ENCODE results near the gene GNAZ. TPM values are rescaled to one million over a fixed set of nuclear protein-coding genes. Genes with fewer than 3 reads are reported as not detected.

The GNAZ gene
- total RNA-seq, 5 donors from 2014 or later (not counting 1 experiment from before 2014, with no cell fraction given) = 0.70 to 1.4 (median 1.3) TPM

DNA sequence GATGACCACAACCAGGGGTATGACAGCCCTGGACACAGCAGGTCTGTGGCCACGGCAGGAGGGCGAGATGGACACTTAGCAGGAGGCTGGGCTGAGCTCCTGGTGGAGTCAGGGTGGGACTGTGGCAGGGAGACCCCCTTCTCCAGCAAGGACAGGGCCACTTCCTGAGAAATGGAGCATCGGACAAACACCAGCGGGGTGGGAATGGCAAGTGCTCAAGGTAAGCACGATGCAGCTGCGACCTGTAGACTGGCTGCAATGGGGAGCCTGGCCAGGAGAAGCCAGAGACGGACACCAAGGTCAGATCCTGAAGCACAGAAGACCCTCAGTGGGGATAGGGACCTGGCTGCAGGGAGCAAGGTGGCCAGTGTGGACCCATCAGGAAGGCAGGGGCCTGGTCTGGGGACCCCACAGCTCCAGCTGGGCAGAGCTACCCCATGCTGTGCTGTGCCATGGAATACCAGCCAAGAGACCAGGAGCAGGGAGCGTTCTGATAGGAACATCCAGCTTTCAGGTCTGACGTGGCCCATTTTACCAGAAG, 42.2 kb downstream of the GNAZ start:
- Mint-ChIP-seq H3K4me3 (no peak overlapping the region), H3K27ac (no peak overlapping the region), H3K9me3 (no peaks in the 10 kb centered on the region), H3K27me3 (no peaks in the 10 kb centered on the region), H3K4me1 (no peaks in the 10 kb centered on the region), H3K36me3 (no peaks in the 10 kb centered on the region)
- no peaks in the 10 kb centered on the region for H3K36me3 ChIP-seq (ENCODE audit: control insufficient read depth in 2 of 2, extremely low read depth in 1 of 2, insufficient read depth in 1 of 2, low read length in 1 of 2)
- H3K27me3 ChIP-seq (replicated peaks in 1 of 2; ENCODE audit: control insufficient read depth in 2 of 2, extremely low read depth in 1 of 2, insufficient read depth in 2 of 2, low read length in 1 of 2) = no peaks in the 10 kb centered on the region
- H3K27ac ChIP-seq (ENCODE audit: low read length) = no peak overlapping the region
- ChIA-PET POLR2A (no interaction called here), CTCF (no interaction called here)
- no peaks in the 10 kb centered on the region for H3K4me1 ChIP-seq (ENCODE audit: control insufficient read depth in 1 of 2, extremely low read depth in 1 of 2, insufficient read depth in 2 of 2, low read length in 2 of 2)
- H3K4me3 ChIP-seq (ENCODE audit: control insufficient read depth in 1 of 2, extremely low read depth in 1 of 2, low read length in 1 of 2) = no peak overlapping the region
- ATAC-seq (replicated peaks in 1 of 4) (no peak), DNase-seq (no peak)
- 79% methylated on average over 9 of the region's 9 CpGs for WGBS (ENCODE audit: insufficient coverage)
- H3K9me3 ChIP-seq = no peaks in the 10 kb centered on the region

DNA sequence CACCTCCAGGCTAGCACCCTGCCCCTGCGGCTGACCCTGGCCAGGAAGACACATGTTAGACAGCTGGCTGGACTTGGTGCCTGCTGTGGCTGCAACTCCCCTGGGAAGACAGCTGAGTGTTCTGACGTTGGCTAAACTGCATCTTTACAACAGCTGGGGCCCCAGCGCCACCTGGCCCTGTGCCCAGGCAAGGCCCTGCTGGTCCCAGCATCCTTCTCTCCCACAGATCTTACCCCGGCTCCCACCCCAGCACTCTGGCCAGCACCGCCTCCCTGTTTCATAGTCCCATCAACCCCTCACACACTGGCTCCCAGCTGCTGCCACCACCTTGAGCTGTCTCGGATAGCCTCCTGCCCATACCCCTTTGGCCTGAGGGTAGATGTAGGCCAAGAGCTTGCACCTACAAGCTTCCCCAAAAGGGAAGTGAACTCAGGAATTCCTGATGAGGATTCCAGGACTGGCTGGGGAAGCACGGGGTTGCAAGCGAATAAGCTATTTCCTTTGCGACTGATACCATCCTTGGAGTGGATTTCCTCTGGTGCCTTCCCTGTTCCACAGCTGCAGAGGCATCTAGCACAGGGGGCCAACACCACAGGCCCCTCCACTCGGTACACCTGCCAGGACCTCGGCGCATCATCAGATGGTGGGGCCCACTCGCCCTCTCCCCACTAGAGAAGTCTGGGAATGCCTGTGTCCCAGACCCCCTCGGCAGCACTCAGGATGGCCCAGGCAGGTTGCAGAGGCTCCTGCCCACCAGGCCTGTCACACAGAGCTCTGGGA, 42.9 kb downstream of the GNAZ start:
- Mint-ChIP-seq H3K27me3 (no peaks in the 10 kb centered on the region), H3K27ac (no peak overlapping the region), H3K4me3 (no peak overlapping the region), H3K9me3 (no peaks in the 10 kb centered on the region), H3K4me1 (no peaks in the 10 kb centered on the region), H3K36me3 (no peaks in the 10 kb centered on the region)
- no peaks in the 10 kb centered on the region for H3K4me1 ChIP-seq (ENCODE audit: control insufficient read depth in 1 of 2, extremely low read depth in 1 of 2, insufficient read depth in 2 of 2, low read length in 2 of 2)
- ATAC-seq (replicated peaks in 1 of 4) (no peak), DNase-seq (no peak)
- no peaks in the 10 kb centered on the region for H3K36me3 ChIP-seq (ENCODE audit: control insufficient read depth in 2 of 2, extremely low read depth in 1 of 2, insufficient read depth in 1 of 2, low read length in 1 of 2)
- CTCF ChIA-PET = interaction anchor here in 1 of 2 donors (0.5 kb wide), 1 partner anchor 22 kb away, joined by 4 read pairs; no protein-coding TSS in a partner anchor
- WGBS (ENCODE audit: insufficient coverage) = 80% methylated on average over 13 of the region's 14 CpGs
- POLR2A ChIA-PET = no interaction called here
- no peak overlapping the region for H3K4me3 ChIP-seq (ENCODE audit: control insufficient read depth in 1 of 2, extremely low read depth in 1 of 2, low read length in 1 of 2)
- no peaks in the 10 kb centered on the region for H3K9me3 ChIP-seq
- H3K27me3 ChIP-seq (replicated peaks in 1 of 2; ENCODE audit: control insufficient read depth in 2 of 2, extremely low read depth in 1 of 2, insufficient read depth in 2 of 2, low read length in 1 of 2) = no peaks in the 10 kb centered on the region
- H3K27ac ChIP-seq (ENCODE audit: low read length) = no peak overlapping the region

DNA sequence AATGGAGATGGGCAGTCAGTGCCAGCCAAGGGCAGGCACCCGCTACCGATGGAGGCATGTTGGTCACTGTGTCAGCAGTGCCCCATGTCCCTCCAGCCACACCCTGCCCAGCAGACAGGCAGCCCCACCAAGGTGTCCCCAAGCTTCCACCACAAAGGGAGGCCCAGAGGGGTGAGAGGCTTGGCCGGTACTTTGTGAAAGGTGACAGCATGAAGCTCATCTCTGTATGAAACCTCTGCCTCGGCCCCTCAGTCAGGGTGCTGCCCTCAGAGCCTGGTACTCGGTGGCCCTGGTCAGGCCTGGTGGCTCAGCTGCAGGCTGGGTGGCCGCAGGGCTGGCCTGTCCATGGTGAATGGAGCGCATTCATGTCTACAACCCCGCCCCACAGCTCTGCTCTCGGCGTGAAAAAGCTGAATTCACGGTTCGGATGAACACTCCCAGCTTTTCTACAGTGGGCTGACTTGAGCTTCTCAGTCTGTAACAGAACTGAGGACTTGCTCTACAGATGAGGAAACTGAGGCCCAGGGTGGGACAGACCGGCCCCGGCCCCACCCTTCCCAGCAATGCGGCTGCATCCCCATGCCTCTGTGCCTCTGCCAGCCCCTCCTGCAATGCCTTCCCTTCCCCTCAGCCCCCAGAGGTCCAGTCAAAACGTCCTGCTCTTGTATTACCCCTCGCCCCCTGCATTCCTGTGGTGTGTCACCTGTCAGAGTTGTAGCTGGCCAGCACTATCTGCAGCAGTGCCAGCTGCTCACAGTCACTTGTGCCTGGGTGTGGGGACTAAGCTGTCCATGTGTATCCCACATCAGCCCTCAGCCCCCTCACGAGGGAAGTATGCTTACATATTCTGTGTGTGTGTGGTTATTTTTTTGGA, 43.8 kb downstream of the GNAZ start:
- H3K9me3 ChIP-seq = no peaks in the 10 kb centered on the region
- no peak for ATAC-seq (replicated peaks in 1 of 4)
- H3K4me3 ChIP-seq (ENCODE audit: control insufficient read depth in 1 of 2, extremely low read depth in 1 of 2, low read length in 1 of 2) = no peak overlapping the region

DNA sequence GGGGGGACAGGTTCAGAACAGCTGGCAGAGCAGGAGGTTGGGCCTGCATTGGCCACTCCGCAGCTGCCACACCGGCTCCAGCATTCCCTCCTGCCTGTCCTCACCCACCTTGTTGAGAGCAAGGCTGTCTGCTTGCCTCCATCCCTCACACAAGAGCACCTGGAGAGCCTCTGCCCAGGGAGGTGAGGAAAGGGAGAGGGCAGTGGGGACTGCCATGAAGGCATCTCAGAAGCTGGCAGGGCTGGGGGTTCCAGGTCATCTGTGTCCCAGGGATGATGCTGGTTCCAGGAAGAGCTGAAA, 44.4 kb downstream of the GNAZ start:
- ChIA-PET CTCF (no interaction called here), POLR2A (no interaction called here)
- Histone ChIP-seq H3K27me3 (replicated peaks in 1 of 2; ENCODE audit: control insufficient read depth in 2 of 2, extremely low read depth in 1 of 2, insufficient read depth in 2 of 2, low read length in 1 of 2) (no peaks in the 10 kb centered on the region), H3K36me3 (ENCODE audit: control insufficient read depth in 2 of 2, extremely low read depth in 1 of 2, insufficient read depth in 1 of 2, low read length in 1 of 2) (no peaks in the 10 kb centered on the region), H3K9me3 (no peaks in the 10 kb centered on the region), H3K27ac (ENCODE audit: low read length) (no peak overlapping the region), H3K4me3 (ENCODE audit: control insufficient read depth in 1 of 2, extremely low read depth in 1 of 2, low read length in 1 of 2) (no peak overlapping the region), H3K4me1 (ENCODE audit: control insufficient read depth in 1 of 2, extremely low read depth in 1 of 2, insufficient read depth in 2 of 2, low read length in 2 of 2) (peaks cover under 1 to 11% of the 10 kb centered on the region in 2 experiments)
- Mint-ChIP-seq H3K4me3 (no peak overlapping the region), H3K4me1 (peaks cover 6 to 9% (median 8%) of the 10 kb centered on the region in 3 donors), H3K36me3 (no peaks in the 10 kb centered on the region), H3K27me3 (no peaks in the 10 kb centered on the region), H3K27ac (no peak overlapping the region), H3K9me3 (no peaks in the 10 kb centered on the region)
- no peak for ATAC-seq (replicated peaks in 1 of 4)
- no CpG with 5 or more reads among the region's 2 CpGs for WGBS (ENCODE audit: insufficient coverage)
- no peak for DNase-seq

More for the DNA sequence above, 43.8 kb downstream of the GNAZ start:
- Histone ChIP-seq H3K27me3 (replicated peaks in 1 of 2; ENCODE audit: control insufficient read depth in 2 of 2, extremely low read depth in 1 of 2, insufficient read depth in 2 of 2, low read length in 1 of 2) (no peaks in the 10 kb centered on the region), H3K4me1 (ENCODE audit: control insufficient read depth in 1 of 2, extremely low read depth in 1 of 2, insufficient read depth in 2 of 2, low read length in 2 of 2) (peaks cover 0 to 5% of the 10 kb centered on the region in 2 experiments), H3K36me3 (ENCODE audit: control insufficient read depth in 2 of 2, extremely low read depth in 1 of 2, insufficient read depth in 1 of 2, low read length in 1 of 2) (no peaks in the 10 kb centered on the region), H3K27ac (ENCODE audit: low read length) (no peak overlapping the region)
- Mint-ChIP-seq H3K9me3 (no peaks in the 10 kb centered on the region), H3K27me3 (no peaks in the 10 kb centered on the region), H3K4me1 (peaks cover under 1 to 3% (median 2%) of the 10 kb centered on the region in 3 donors), H3K4me3 (no peak overlapping the region), H3K27ac (no peak overlapping the region), H3K36me3 (no peaks in the 10 kb centered on the region)
- DNase-seq = no peak
- POLR2A ChIA-PET = no interaction called here
- CTCF ChIA-PET = interaction anchor here in 1 of 2 donors (0.5 kb wide), 1 partner anchor 21 kb away, joined by 4 read pairs; no protein-coding TSS in a partner anchor
- 84% methylated on average over 16 of the region's 18 CpGs for WGBS (ENCODE audit: insufficient coverage)

DNA sequence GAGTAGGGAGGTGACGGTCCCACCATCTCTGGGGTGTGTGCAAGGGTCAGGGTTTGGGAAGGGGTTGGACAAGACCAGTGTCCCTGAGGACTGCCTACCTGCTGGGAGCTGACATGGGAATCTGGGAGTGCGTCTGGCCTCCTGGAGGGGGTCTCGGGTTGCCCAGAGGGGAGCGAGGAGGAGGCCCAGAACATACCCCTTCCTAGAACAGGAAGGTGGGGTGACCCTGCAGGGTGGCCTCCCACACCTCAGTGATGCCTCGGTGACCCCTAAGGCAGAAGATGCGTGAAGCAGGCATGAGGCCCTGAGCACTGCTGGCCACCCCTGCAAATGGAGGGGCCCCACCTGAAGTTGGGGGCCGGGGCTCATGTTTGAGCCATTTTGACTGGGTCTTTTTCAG, 45.0 kb downstream of the GNAZ start:
- 88% methylated on average over 3 of the region's 7 CpGs for WGBS (ENCODE audit: insufficient coverage)
- POLR2A ChIA-PET = no interaction called here
- no peak for ATAC-seq (replicated peaks in 1 of 4)

DNA sequence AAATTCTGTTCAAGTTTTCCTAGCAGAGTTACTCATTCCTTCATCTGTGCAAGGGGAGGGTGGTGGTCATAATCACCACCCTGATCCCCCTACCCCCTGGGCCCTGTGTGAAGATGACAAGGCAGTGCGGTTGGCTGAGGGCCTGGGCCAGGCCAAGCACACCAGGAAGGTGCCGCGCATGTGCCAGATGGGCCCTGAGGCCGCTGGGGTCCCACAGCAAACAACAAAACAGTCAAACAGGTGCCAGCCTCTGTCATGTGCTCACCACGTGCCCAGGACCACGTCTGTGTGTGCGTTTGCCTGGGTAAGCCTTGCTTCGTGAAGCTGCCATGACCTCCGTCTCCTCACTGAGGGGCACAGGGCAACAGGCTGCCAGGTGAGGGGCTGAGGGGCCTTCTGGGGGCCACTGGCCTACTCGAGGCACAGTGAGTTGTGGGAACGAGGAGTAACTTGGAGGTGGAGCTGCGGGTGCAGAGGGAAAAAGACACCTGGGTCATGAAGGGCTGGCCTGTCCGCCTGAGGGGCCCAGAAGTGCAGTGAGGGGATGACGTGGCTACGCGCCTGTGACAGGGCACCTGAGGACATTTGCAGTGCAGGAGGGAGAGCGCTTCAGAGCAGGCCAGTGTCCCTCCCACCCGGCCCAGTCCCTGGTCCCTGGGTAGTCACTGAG, 45.6 kb downstream of the GNAZ start:
- H3K27ac Mint-ChIP-seq = no peak overlapping the region
- H3K36me3 Mint-ChIP-seq = no peaks in the 10 kb centered on the region
- ChIA-PET CTCF (interaction anchor here in 1 of 2 donors (0.6 kb wide), 1 partner anchor 161 kb away, joined by 4 read pairs; no protein-coding TSS in a partner anchor), POLR2A (no interaction called here)
- H3K4me3 Mint-ChIP-seq = no peak overlapping the region
- WGBS (ENCODE audit: insufficient coverage) = 78% methylated on average over 18 of the region's 18 CpGs
- Histone ChIP-seq H3K27me3 (replicated peaks in 1 of 2; ENCODE audit: control insufficient read depth in 2 of 2, extremely low read depth in 1 of 2, insufficient read depth in 2 of 2, low read length in 1 of 2) (peaks cover 0 to 6% of the 10 kb centered on the region in 2 experiments), H3K4me1 (ENCODE audit: control insufficient read depth in 1 of 2, extremely low read depth in 1 of 2, insufficient read depth in 2 of 2, low read length in 2 of 2) (peaks cover 6 to 18% of the 10 kb centered on the region in 2 experiments), H3K4me3 (ENCODE audit: control insufficient read depth in 1 of 2, extremely low read depth in 1 of 2, low read length in 1 of 2) (no peak overlapping the region), H3K36me3 (ENCODE audit: control insufficient read depth in 2 of 2, extremely low read depth in 1 of 2, insufficient read depth in 1 of 2, low read length in 1 of 2) (no peaks in the 10 kb centered on the region), H3K27ac (ENCODE audit: low read length) (no peak overlapping the region), H3K9me3 (no peaks in the 10 kb centered on the region)
- ATAC-seq (replicated peaks in 1 of 4) (no peak), DNase-seq (no peak)
- no peaks in the 10 kb centered on the region for H3K27me3 Mint-ChIP-seq
- H3K9me3 Mint-ChIP-seq = no peaks in the 10 kb centered on the region
- peaks cover 11 to 22% (median 14%) of the 10 kb centered on the region in 3 donors for H3K4me1 Mint-ChIP-seq

More for the DNA sequence above, 45.0 kb downstream of the GNAZ start:
- Histone ChIP-seq H3K4me3 (ENCODE audit: control insufficient read depth in 1 of 2, extremely low read depth in 1 of 2, low read length in 1 of 2) (no peak overlapping the region), H3K27me3 (replicated peaks in 1 of 2; ENCODE audit: control insufficient read depth in 2 of 2, extremely low read depth in 1 of 2, insufficient read depth in 2 of 2, low read length in 1 of 2) (peaks cover 0 to 5% of the 10 kb centered on the region in 2 experiments), H3K4me1 (ENCODE audit: control insufficient read depth in 1 of 2, extremely low read depth in 1 of 2, insufficient read depth in 2 of 2, low read length in 2 of 2) (peaks cover 6 to 18% of the 10 kb centered on the region in 2 experiments), H3K36me3 (ENCODE audit: control insufficient read depth in 2 of 2, extremely low read depth in 1 of 2, insufficient read depth in 1 of 2, low read length in 1 of 2) (no peaks in the 10 kb centered on the region), H3K9me3 (no peaks in the 10 kb centered on the region), H3K27ac (ENCODE audit: low read length) (no peak overlapping the region)
- no peaks in the 10 kb centered on the region for H3K9me3 Mint-ChIP-seq
- peaks cover 11 to 16% (median 11%) of the 10 kb centered on the region in 3 donors for H3K4me1 Mint-ChIP-seq
- H3K36me3 Mint-ChIP-seq = no peaks in the 10 kb centered on the region
- no peak overlapping the region for H3K4me3 Mint-ChIP-seq
- no peaks in the 10 kb centered on the region for H3K27me3 Mint-ChIP-seq
- DNase-seq = no peak
- CTCF ChIA-PET = no interaction called here
- no peak overlapping the region for H3K27ac Mint-ChIP-seq
